Measurements from ENCODE around the gene CHMP5. TPM values are rescaled to one million over a fixed set of nuclear protein-coding genes. Genes with fewer than 3 reads are reported as not detected.

Gene CHMP5
- polyA plus RNA-seq, 1 donor (not counting 4 experiments of a cell fraction or from before 2014, with no cell fraction given) = 132 TPM

DNA sequence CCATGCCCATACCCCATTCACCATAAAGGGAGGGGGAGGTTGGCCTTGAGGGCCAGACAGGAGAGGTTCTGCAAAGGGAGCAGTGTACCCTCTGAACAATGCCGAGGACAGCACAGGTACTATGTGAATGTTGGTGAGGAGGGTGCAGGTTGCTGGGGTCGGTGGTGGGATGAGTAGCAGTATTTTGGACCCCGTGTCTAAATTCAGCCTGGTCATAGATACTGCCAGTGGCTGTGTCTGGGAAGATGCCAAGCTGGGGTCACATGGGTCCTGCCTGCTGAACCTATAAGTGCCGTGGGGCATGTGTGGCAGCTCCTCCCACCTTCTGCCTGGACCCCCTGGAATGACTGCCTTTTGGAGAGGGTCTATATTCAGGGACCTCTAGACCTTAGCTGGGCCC lies 36.2 kb upstream of the CHMP5 start:
- no peak overlapping the region for H3K4me3 ChIP-seq (ENCODE audit: control insufficient read depth in 2 of 3, extremely low read depth in 1 of 3, insufficient read depth in 2 of 3, low read depth in 1 of 3, low read length in 3 of 3)
- FAIRE-seq = no peak
- peaks cover 65% of the 10 kb centered on the region for H3K4me1 ChIP-seq (ENCODE audit: control insufficient read depth, extremely low read depth, insufficient read depth, low read length)
- H4K20me1 ChIP-seq (ENCODE audit: control insufficient read depth, extremely low read depth, insufficient read depth, low read length) = no peaks in the 10 kb centered on the region
- H2AFZ ChIP-seq (ENCODE audit: control insufficient read depth, low read length) = no peak overlapping the region
- no peaks in the 10 kb centered on the region for H3K79me2 ChIP-seq (ENCODE audit: control insufficient read depth, insufficient read depth, low read length)
- TF ChIP-seq CTCF (optimal IDR thresholded peaks at IDR 0.05 in 1 of 3, IDR thresholded peaks at IDR 0.05 in 1 of 3, conservative IDR thresholded peaks at IDR 0.05 in 1 of 3; ENCODE audit: extremely low read depth in 1 of 3, insufficient read depth in 2 of 3, low read length in 3 of 3) = no peak
- TF ChIP-seq EZH2 (IDR thresholded peaks at IDR 0.05; ENCODE audit: low read length) = no peak
- dilution Hi-C loops (cut with MboI; ENCODE audit: extremely low pct_ligation_motif_present, low sequenced_read_pairs) = no loop called here
- H3K4me2 ChIP-seq (ENCODE audit: control insufficient read depth, extremely low read depth, insufficient read depth, low read depth, low read length) = peak overlapping the region; percentile 42
- H3K27me3 ChIP-seq (ENCODE audit: control insufficient read depth, extremely low read depth, insufficient read depth, low read length) = no peaks in the 10 kb centered on the region
- no peak for DNase-seq (ENCODE audit: low read depth, low spot score)
- no peaks in the 10 kb centered on the region for H3K9me1 ChIP-seq (ENCODE audit: control insufficient read depth, extremely low read depth, insufficient read depth, low read length)
- peak overlapping the region; percentile 39 for H3K9ac ChIP-seq (ENCODE audit: control insufficient read depth, extremely low read depth, insufficient read depth, low read length)
- H3K9me3 ChIP-seq (ENCODE audit: control insufficient read depth, low read depth, low read length) = no peaks in the 10 kb centered on the region
- peak overlapping the region; percentile 65 for H3K27ac ChIP-seq (ENCODE audit: control insufficient read depth, insufficient read depth, low read length)
- no peaks in the 10 kb centered on the region for H3K36me3 ChIP-seq (ENCODE audit: control insufficient read depth in 2 of 2, extremely low read depth in 1 of 2, insufficient read depth in 2 of 2, low read length in 2 of 2)

GRCh38 chr9:33229359-33230114 lies 35.3 kb upstream of the CHMP5 start:
- Histone ChIP-seq H3K4me3 (ENCODE audit: control insufficient read depth in 2 of 3, extremely low read depth in 1 of 3, insufficient read depth in 2 of 3, low read depth in 1 of 3, low read length in 3 of 3) (no peak overlapping the region), H3K9me1 (ENCODE audit: control insufficient read depth, extremely low read depth, insufficient read depth, low read length) (no peaks in the 10 kb centered on the region), H3K4me2 (ENCODE audit: control insufficient read depth, extremely low read depth, insufficient read depth, low read depth, low read length) (peak overlapping the region; percentile 42), H3K9ac (ENCODE audit: control insufficient read depth, extremely low read depth, insufficient read depth, low read length) (peak overlapping the region; percentile 39), H3K36me3 (ENCODE audit: control insufficient read depth in 2 of 2, extremely low read depth in 1 of 2, insufficient read depth in 2 of 2, low read length in 2 of 2) (no peaks in the 10 kb centered on the region), H3K27ac (ENCODE audit: control insufficient read depth, insufficient read depth, low read length) (peak overlapping the region; percentile 65), H3K4me1 (ENCODE audit: control insufficient read depth, extremely low read depth, insufficient read depth, low read length) (peaks cover 74% of the 10 kb centered on the region), H3K27me3 (ENCODE audit: control insufficient read depth, extremely low read depth, insufficient read depth, low read length) (no peaks in the 10 kb centered on the region), H3K9me3 (ENCODE audit: control insufficient read depth, low read depth, low read length) (no peaks in the 10 kb centered on the region), H4K20me1 (ENCODE audit: control insufficient read depth, extremely low read depth, insufficient read depth, low read length) (no peaks in the 10 kb centered on the region), H2AFZ (ENCODE audit: control insufficient read depth, low read length) (no peak overlapping the region), H3K79me2 (ENCODE audit: control insufficient read depth, insufficient read depth, low read length) (no peaks in the 10 kb centered on the region)
- TF ChIP-seq CTCF (optimal IDR thresholded peaks at IDR 0.05 in 1 of 3, IDR thresholded peaks at IDR 0.05 in 1 of 3, conservative IDR thresholded peaks at IDR 0.05 in 1 of 3; ENCODE audit: extremely low read depth in 1 of 3, insufficient read depth in 2 of 3, low read length in 3 of 3) (peak; percentile 92 to 98 (median 98)), EZH2 (IDR thresholded peaks at IDR 0.05; ENCODE audit: low read length) (no peak)
- DNase-seq (ENCODE audit: low read depth, low spot score) (peak; percentile 95), FAIRE-seq (peak; percentile 91)
- dilution Hi-C loops (cut with MboI; ENCODE audit: extremely low pct_ligation_motif_present, low sequenced_read_pairs) = no loop called here
